Coronary artery (tissue), 2 donors: ENCODE measurements around the gene RNF213.

ENCODE experiments used
- DNase-seq: peaks from one replicate; pipeline ENCODE4 v3.0.0-alpha.2; 2017; ENCODE audit warnings: low spot score
- H3K27ac ChIP-seq, 2 donors: fragments of 200-600 bp; sonication (generic); one replicate each; pipeline ENCODE4 v1.5.1; 2016 to 2019
- H3K4me3 ChIP-seq: fragments of 200-600 bp; sonication (generic); 2 replicates; pipeline ENCODE4 v1.5.1; 2016; ENCODE audit warnings: mild to moderate bottlenecking, moderate library complexity
- TF ChIP-seq, protein P1 (sequence below): fragments of 200-600 bp; sonication (generic); IDR thresholded peaks from one replicate; pipeline ENCODE4 v1.5.1; 2019; ENCODE audit warnings: antibody characterized with exemption

RNF213 gene

DNA sequence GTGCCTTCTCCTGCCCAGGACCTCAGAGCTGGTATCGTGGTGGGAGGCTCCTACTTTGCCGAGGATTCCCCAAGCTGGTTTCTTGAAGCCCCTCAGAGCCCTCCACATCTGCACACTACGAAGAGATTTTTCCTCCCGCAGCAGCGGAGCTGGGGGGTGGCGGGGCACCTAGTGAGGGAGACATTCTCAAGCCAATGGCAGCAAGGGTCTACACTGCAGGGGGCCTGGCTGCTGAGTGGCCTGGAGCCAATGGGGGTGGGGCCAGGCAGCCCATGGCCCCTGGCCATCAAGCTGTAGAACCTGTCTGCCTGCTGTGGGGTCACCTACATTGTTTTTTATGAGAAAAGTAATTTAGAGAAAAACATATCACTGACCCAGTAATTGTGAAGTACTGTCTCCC lies 35.4 kb upstream of the RNF213 start:
- no peak overlapping the region for H3K27ac ChIP-seq
- no peak for DNase-seq
- H3K4me3 ChIP-seq, result no peak overlapping the region
- TF ChIP-seq, protein P1, sequence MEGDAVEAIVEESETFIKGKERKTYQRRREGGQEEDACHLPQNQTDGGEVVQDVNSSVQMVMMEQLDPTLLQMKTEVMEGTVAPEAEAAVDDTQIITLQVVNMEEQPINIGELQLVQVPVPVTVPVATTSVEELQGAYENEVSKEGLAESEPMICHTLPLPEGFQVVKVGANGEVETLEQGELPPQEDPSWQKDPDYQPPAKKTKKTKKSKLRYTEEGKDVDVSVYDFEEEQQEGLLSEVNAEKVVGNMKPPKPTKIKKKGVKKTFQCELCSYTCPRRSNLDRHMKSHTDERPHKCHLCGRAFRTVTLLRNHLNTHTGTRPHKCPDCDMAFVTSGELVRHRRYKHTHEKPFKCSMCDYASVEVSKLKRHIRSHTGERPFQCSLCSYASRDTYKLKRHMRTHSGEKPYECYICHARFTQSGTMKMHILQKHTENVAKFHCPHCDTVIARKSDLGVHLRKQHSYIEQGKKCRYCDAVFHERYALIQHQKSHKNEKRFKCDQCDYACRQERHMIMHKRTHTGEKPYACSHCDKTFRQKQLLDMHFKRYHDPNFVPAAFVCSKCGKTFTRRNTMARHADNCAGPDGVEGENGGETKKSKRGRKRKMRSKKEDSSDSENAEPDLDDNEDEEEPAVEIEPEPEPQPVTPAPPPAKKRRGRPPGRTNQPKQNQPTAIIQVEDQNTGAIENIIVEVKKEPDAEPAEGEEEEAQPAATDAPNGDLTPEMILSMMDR, result no peak

DNA sequence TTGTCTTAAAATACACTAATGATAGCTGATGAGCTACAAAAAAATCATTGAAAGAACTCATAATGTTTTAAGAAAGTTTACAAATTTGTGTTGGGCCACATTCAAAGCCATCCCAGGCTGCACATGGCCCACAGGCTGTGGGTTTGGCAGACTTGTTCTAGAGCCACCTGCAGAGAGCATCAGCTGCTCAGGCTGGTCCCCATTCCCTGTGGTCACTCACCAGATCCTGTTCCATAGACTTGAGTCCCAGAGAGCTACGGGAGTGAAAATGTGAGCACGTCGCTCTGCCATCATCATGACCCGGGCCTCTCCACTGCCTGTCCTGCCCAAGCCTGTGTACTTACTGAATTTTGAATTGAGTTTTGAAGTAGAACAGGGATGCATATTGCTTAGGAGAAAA lies 33.5 kb upstream of the RNF213 start:
- DNase-seq, result no peak
- Histone ChIP-seq H3K4me3 (no peak overlapping the region), H3K27ac (no peak overlapping the region)
- TF ChIP-seq, protein P1, result no peak

DNA sequence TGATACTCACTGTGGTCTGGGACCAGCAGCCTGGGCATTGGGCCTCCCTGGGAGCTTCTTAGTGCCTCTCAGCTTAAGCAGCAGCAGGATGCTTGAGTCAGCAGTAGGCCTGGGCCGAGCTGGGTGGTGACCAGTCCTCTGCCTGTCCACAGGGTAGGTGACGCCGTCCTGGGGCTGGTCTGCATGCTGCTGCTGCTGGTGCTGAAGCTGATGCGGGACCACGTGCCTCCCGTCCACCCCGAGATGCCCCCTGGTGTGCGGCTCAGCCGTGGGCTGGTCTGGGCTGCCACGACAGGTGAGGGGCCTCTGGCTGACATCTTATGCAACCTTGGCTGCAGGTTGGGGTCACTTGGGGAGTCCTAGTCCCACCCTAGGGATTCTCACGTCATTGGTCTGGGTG lies 33.0 kb upstream of the RNF213 start:
- Histone ChIP-seq H3K27ac (no peak overlapping the region), H3K4me3 (no peak overlapping the region)
- TF ChIP-seq, protein P1, result no peak
- DNase-seq, result no peak

DNA sequence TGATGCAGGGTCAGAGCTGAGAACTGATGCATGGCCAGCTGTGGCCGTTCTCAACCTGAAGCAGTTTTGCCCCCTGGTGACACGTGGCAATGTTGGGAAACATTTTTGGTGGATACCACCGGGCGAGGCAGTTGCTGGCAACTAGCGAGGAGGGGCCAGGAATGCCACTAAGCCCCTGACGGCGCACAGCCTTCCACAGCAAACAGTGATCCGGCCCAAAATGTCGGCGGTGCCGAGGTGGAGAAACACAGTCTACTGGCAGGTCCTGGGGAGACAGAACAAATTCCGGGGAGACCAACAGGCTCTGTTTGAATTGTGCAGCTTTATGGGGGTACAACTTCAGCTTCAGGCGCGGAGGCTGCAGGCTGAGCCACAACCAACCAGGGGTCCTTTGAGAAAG lies 32.2 kb upstream of the RNF213 start:
- H3K4me3 ChIP-seq, result no peak overlapping the region
- H3K27ac ChIP-seq, result no peak overlapping the region
- no peak for DNase-seq
- TF ChIP-seq, protein P1, result no peak

DNA sequence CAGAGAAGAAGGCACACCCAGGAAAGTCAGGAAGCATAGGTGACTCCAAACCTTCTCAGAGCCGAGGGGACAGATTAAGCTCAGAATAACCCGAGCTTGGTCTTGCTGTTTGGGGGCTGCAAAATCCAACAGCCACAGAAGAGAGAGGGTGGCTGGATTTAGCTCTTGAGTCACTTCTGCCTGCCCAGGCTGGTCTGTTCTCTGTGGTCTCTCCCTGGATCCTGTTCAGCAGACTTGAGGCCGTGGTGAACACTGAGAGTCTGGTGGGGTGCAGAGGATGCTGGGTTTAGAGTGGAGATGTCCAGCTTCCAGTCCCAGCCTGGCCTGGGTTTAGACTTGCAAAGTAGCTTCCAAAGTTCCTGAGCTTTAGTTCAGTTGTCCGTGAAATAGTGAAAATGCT lies 31.6 kb upstream of the RNF213 start:
- Histone ChIP-seq H3K27ac (no peak overlapping the region), H3K4me3 (no peak overlapping the region)
- TF ChIP-seq, protein P1, result no peak
- DNase-seq, result no peak

DNA sequence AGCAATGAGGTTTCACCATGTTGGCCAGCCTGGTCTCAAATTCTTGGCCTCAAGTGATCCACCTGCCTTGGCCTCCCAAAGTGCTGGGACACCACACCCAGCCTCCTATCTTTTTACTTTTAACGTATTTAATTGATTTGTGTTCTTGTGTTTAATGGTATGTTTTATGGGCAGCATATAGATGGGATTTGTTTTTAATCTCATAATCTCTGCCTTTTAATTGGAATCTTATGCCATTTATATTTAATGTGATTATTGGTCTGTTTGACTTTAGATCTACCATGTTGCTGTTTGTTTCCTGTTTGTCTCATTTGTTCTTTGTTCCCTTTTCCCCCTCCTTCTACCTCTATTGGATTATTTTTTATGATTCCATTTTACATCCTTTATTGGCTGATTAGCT lies 28.2 kb upstream of the RNF213 start:
- Histone ChIP-seq H3K4me3 (no peak overlapping the region), H3K27ac (no peak overlapping the region)
- no peak for DNase-seq
- TF ChIP-seq, protein P1, result no peak

DNA sequence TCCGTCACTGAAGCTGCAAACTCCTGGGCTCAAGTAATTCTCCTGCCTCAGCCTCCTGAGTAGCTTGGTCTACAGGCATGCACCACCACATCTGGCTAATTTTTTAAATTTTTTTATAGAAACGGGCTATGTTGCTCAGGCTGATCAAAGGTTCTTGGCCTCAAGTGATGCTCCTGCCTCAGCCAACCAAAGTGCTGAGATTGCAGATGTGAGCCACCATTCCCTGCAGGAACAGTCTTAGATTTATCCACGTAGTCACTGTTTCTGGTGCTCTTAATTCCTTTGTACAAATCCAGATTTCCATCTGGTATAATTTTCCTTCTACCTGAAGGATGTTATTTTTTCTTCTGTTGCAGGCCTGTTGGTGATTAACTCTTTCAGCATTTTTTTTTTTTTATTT lies 27.4 kb upstream of the RNF213 start:
- TF ChIP-seq, protein P1, result no peak
- H3K4me3 ChIP-seq, result no peak overlapping the region
- no peak for DNase-seq
- no peak overlapping the region for H3K27ac ChIP-seq
